IMR-90 (cell line): ENCODE measurements around the gene MGME1. TPM values are rescaled to one million over a fixed set of nuclear protein-coding genes. Genes with fewer than 3 reads are reported as not detected.

ENCODE experiments used
- ATAC-seq: fragments of 200-7000 bp; cut with Tn5 transposase; 2 replicates; pipeline ENCODE4 v1.9.1; 2020; ENCODE audit warnings: low read depth, mild to moderate bottlenecking, moderate library complexity
- BruUV-seq: library from RNA; stranded (reverse); fragments of 400-500 nt; replicated peaks from 2 replicates; lab custom pipeline; 2021; lab: Mats Ljungman, UMichigan
- CTCF ChIA-PET: fragments of 300-600 bp; formaldehyde crosslinking; extraction: SDS; loops from one replicate; lab custom pipeline; 2021; ENCODE audit warnings: antibody characterized with exemption; lab: Yijun Ruan, JAX
- POLR2A ChIA-PET: fragments of 300-600 bp; sonication (Branson Sonifier 250); formaldehyde crosslinking; loops from one replicate; lab custom pipeline; 2022; ENCODE audit warnings: antibody characterized with exemption; ENCODE audit not compliant: unreplicated experiment; lab: Charles Lee
- DNase-seq: peaks from one replicate; pipeline ENCODE4 v3.0.0; 2013
- H2AFZ ChIP-seq: replicated peaks from 2 replicates; pipeline ENCODE3; 2013; ENCODE audit warnings: low read length, mild to moderate bottlenecking; ENCODE audit not compliant: poor library complexity
- H2AK5ac ChIP-seq: 2 replicates; pipeline ENCODE4 v1.6.1; 2013; ENCODE audit warnings: low read depth, low read length, inconsistent platforms
- H2AK9ac ChIP-seq: replicated peaks from 2 replicates; pipeline ENCODE3; 2013; ENCODE audit warnings: mild to moderate bottlenecking, low read depth, low read length, moderate library complexity; ENCODE audit not compliant: poor library complexity
- H2BK120ac ChIP-seq: 2 replicates; pipeline ENCODE4 v1.6.1; 2013; ENCODE audit warnings: low read depth, low read length, inconsistent platforms
- H2BK15ac ChIP-seq: 3 replicates; pipeline ENCODE4 v1.6.1; 2013; ENCODE audit warnings: low read depth, low read length, inconsistent platforms
- H2BK20ac ChIP-seq: 2 replicates; pipeline ENCODE4 v1.6.1; 2013; ENCODE audit warnings: low read depth, mild to moderate bottlenecking, inconsistent platforms, low read length, moderate library complexity
- H2BK5ac ChIP-seq: 2 replicates; pipeline ENCODE4 v1.6.1; 2013; ENCODE audit warnings: mild to moderate bottlenecking, low read depth, low read length, inconsistent platforms; ENCODE audit not compliant: poor library complexity, severe bottlenecking
- H3K14ac ChIP-seq: replicated peaks from 2 replicates; pipeline ENCODE4 v1.6.1; 2013; ENCODE audit warnings: low read depth, low read length, inconsistent platforms
- H3K18ac ChIP-seq: 2 replicates; pipeline ENCODE4 v1.6.1; 2013; ENCODE audit warnings: low read depth, low read length, control low read depth
- H3K23ac ChIP-seq: 2 replicates; pipeline ENCODE4 v1.6.1; 2013; ENCODE audit warnings: low read depth, low read length, inconsistent platforms
- H3K27ac ChIP-seq: 2 replicates; pipeline ENCODE4 v1.5.1; 2013; ENCODE audit warnings: mild to moderate bottlenecking, control low read depth, low read length; ENCODE audit not compliant: insufficient read depth
- H3K27me3 ChIP-seq: 2 replicates; pipeline ENCODE4 v1.6.1; 2013; ENCODE audit warnings: low read length; ENCODE audit not compliant: control insufficient read depth, insufficient read depth
- H3K36me3 ChIP-seq: 2 replicates; pipeline ENCODE4 v1.6.1; 2013; ENCODE audit warnings: low read length, mixed read lengths; ENCODE audit not compliant: control insufficient read depth, insufficient read depth
- H3K4ac ChIP-seq: 2 replicates; pipeline ENCODE4 v1.6.1; 2013; ENCODE audit warnings: low read depth, low read length, inconsistent platforms
- H3K4me1 ChIP-seq: 2 replicates; pipeline ENCODE4 v1.6.1; 2013; ENCODE audit warnings: low read length, mixed read lengths; ENCODE audit not compliant: control insufficient read depth, insufficient read depth
- H3K4me2 ChIP-seq: 2 replicates; pipeline ENCODE4 v1.6.1; 2013; ENCODE audit warnings: low read depth, mild to moderate bottlenecking, control low read depth, low read length, moderate library complexity
- H3K4me3 ChIP-seq: 2 replicates; pipeline ENCODE4 v1.5.1; 2013; ENCODE audit warnings: low read depth, mild to moderate bottlenecking, control low read depth, low read length, moderate library complexity; ENCODE audit not compliant: insufficient read depth
- H3K56ac ChIP-seq: 2 replicates; pipeline ENCODE4 v1.6.1; 2013; ENCODE audit warnings: low read length, inconsistent platforms; ENCODE audit not compliant: insufficient read depth; ENCODE audit errors: extremely low read depth
- H3K79me1 ChIP-seq, 2 experiments: 2 replicates each; pipeline ENCODE4 v1.6.1; 2013; ENCODE audit warnings: low read length in 2 of 2, inconsistent platforms in 1 of 2, low read depth in 1 of 2
- H3K9ac ChIP-seq: 2 replicates; pipeline ENCODE4 v1.6.1; 2013; ENCODE audit warnings: low read depth, low read length, control low read depth
- H3K9me1 ChIP-seq: 2 replicates; pipeline ENCODE4 v1.6.1; 2013; ENCODE audit warnings: low read length, inconsistent platforms; ENCODE audit not compliant: insufficient read depth
- H3K9me3 ChIP-seq: 2 replicates; pipeline ENCODE4 v1.6.1; 2013; ENCODE audit warnings: low read length; ENCODE audit not compliant: control insufficient read depth, insufficient read depth
- H4K20me1 ChIP-seq: 2 replicates; pipeline ENCODE4 v1.6.1; 2013; ENCODE audit warnings: low read length, inconsistent platforms; ENCODE audit not compliant: insufficient read depth
- H4K5ac ChIP-seq: 2 replicates; pipeline ENCODE4 v1.6.1; 2013; ENCODE audit warnings: mild to moderate bottlenecking, low read depth, low read length, control low read depth
- H4K8ac ChIP-seq, 2 experiments: 2 replicates each; pipeline ENCODE4 v1.6.1; 2013; ENCODE audit warnings: low read depth in 2 of 2, low read length in 2 of 2, control low read depth in 1 of 2, inconsistent platforms in 1 of 2
- H4K91ac ChIP-seq: 2 replicates; pipeline ENCODE4 v1.6.1; 2013; ENCODE audit warnings: low read depth, low read length, inconsistent platforms; ENCODE audit not compliant: insufficient read depth
- CEBPB ChIP-seq: IDR thresholded peaks from 2 replicates; pipeline ENCODE4 v1.6.1; 2012; ENCODE audit warnings: low read depth, low read length, improper control_type of control experiment
- CTCF ChIP-seq: conservative IDR thresholded peaks from 2 replicates; pipeline ENCODE4 v1.5.1; 2012; ENCODE audit warnings: mild to moderate bottlenecking, low read depth, low read length, improper control_type of control experiment
- FOS ChIP-seq: fragments of 150-350 bp; IDR thresholded peaks from 2 replicates; pipeline ENCODE4 v1.6.1; 2016; ENCODE audit warnings: low read depth, low read length
- MAFK ChIP-seq: IDR thresholded peaks from 2 replicates; pipeline ENCODE4 v1.6.1; 2012; ENCODE audit warnings: low read depth, low read length, improper control_type of control experiment
- MAZ ChIP-seq: IDR thresholded peaks from 2 replicates; pipeline ENCODE4 v1.6.1; 2012; ENCODE audit warnings: low read depth, mild to moderate bottlenecking, low read length, improper control_type of control experiment, moderate library complexity, borderline replicate concordance
- NFE2L2 ChIP-seq: fragments of 150-350 bp; IDR thresholded peaks from 2 replicates; pipeline ENCODE4 v1.6.1; 2016; ENCODE audit warnings: low read depth, mild to moderate bottlenecking, low read length
- RFX5 ChIP-seq: IDR thresholded peaks from 2 replicates; pipeline ENCODE4 v1.8.0; 2012; ENCODE audit warnings: low read depth, mild to moderate bottlenecking, low read length, moderate library complexity
- SMC3 ChIP-seq: fragments of 150-350 bp; IDR thresholded peaks from 2 replicates; pipeline ENCODE4 v1.6.1; 2016; ENCODE audit warnings: low read depth, mild to moderate bottlenecking, antibody characterized with exemption, low read length, moderate library complexity
- USF2 ChIP-seq: fragments of 150-350 bp; IDR thresholded peaks from 2 replicates; pipeline ENCODE4 v1.6.1; 2017; ENCODE audit warnings: mild to moderate bottlenecking, antibody characterized with exemption, low read length, low read depth
- WGBS, 2 experiments: methylation state at CpG; one replicate each; pipeline versions ENCODE4 v1.1.5 to v1.1.7; 2013; ENCODE audit warnings: missing lambda C conversion rate in 2 of 2; ENCODE audit not compliant: insufficient read length in 1 of 2; ENCODE audit errors: extremely low coverage in 2 of 2; 5-methylcytosine and 5-hydroxymethylcytosine counted together
- dilution Hi-C: fragments of 300-500 bp; cut with HindIII; formaldehyde crosslinking; loops from one replicate; pipeline ENCODE4 v1.14.3; 2018; ENCODE audit warnings: low sequenced_read_pairs; ENCODE audit not compliant: unreplicated experiment
- in situ Hi-C: fragments of 300-500 bp; cut with MboI; formaldehyde crosslinking; loops from 3 replicates; pipeline ENCODE4 v1.14.3; 2019; ENCODE audit warnings: low sequenced_read_pairs, inconsistent platforms, mixed read lengths
- intact Hi-C: fragments of 100-400 bp; cut with micrococcal nuclease; formaldehyde crosslinking; loops from 2 replicates; pipeline ENCODE4 v1.10.0; 2022
- polyA plus RNA-seq, 3 experiments: library from polyadenylated mRNA; depleted of rRNA; stranded (reverse); fragments of >200 nt; gene quantifications; 2 replicates each; pipeline ENCODE4 v1.2.3, GENCODE V29; 2012; ENCODE audit warnings: low replicate concordance in 1 of 3
- total RNA-seq: library from RNA; depleted of rRNA; stranded (reverse); fragments of >200 nt; gene quantifications from 2 replicates; pipeline ENCODE4 v1.2.3, GENCODE V29; 2012

MGME1 gene
- total and polyA plus RNA-seq, 2 of the 4 experiments (the other 2 are of a cell fraction), result 7.2 to 9.3 TPM

GRCh38 chr20:18001131-18001921 lies 32.5 kb downstream of the MGME1 start:
- dilution Hi-C loops, result no loop called here
- no peaks in the 10 kb centered on the region for H3K9me3 ChIP-seq
- ChIA-PET CTCF (no interaction called here), POLR2A (no interaction called here)
- no peak overlapping the region for H2BK20ac ChIP-seq
- H4K8ac ChIP-seq, result no peak overlapping the region
- H3K4me1 ChIP-seq, result peaks cover 10% of the 10 kb centered on the region; the same call in 1 of the 2 replicates
- H3K79me1 ChIP-seq, result no peaks in the 10 kb centered on the region
- H3K27ac ChIP-seq, result no peak overlapping the region
- H2BK120ac ChIP-seq, result no peak overlapping the region
- H2AK5ac ChIP-seq, result no peak overlapping the region; the same call in 1 of the 2 replicates
- no peak overlapping the region for H2AK9ac ChIP-seq
- no TSS peak for BruUV-seq
- intact Hi-C loops, result no loop called here
- H3K9me1 ChIP-seq, result peaks cover 9% of the 10 kb centered on the region
- H3K36me3 ChIP-seq, result no peaks in the 10 kb centered on the region
- DNase-seq (peak; percentile 69), ATAC-seq (peak; percentile 81)
- no peak overlapping the region for H2BK15ac ChIP-seq
- no peak overlapping the region for H3K4me3 ChIP-seq
- no peak overlapping the region for H4K91ac ChIP-seq
- H3K9ac ChIP-seq, result no peak overlapping the region
- H3K18ac ChIP-seq, result no peak overlapping the region
- no peak overlapping the region for H3K4ac ChIP-seq
- H4K5ac ChIP-seq, result no peak overlapping the region
- TF ChIP-seq NFE2L2 (no peak), RFX5 (no peak), SMC3 (no peak), USF2 (peak; percentile 83), MAZ (no peak), FOS (no peak), CEBPB (peak; percentile 65), MAFK (no peak), CTCF (no peak)
- in situ Hi-C loops, result no loop called here
- no peak overlapping the region for H2BK5ac ChIP-seq
- no CpG with 5 or more reads among the region's 10 CpGs for WGBS, 2 experiments
- peak overlapping the region; percentile 67 for H2AFZ ChIP-seq
- no peak overlapping the region for H3K56ac ChIP-seq
- peaks cover 4% of the 10 kb centered on the region; the same call in 1 of the 2 replicates for H3K27me3 ChIP-seq
- H3K4me2 ChIP-seq, result no peak overlapping the region
- H3K23ac ChIP-seq, result no peak overlapping the region
- H4K20me1 ChIP-seq, result no peaks in the 10 kb centered on the region
- H3K14ac ChIP-seq, result no peak overlapping the region
